Measurements from ENCODE around the gene NIN. TPM values are rescaled to one million over a fixed set of nuclear protein-coding genes. Genes with fewer than 3 reads are reported as not detected.
A peak's percentile ranks its signal among the peaks of the same experiment; 100 is the strongest.
"Not testable (repeated sequence)": the region's sequence is repeated elsewhere in the genome, so short reads cannot be mapped to it uniquely, and the experiment has no call there.

NIN gene
- total RNA-seq, 1 donor from 2014 or later = 27.4 TPM

DNA sequence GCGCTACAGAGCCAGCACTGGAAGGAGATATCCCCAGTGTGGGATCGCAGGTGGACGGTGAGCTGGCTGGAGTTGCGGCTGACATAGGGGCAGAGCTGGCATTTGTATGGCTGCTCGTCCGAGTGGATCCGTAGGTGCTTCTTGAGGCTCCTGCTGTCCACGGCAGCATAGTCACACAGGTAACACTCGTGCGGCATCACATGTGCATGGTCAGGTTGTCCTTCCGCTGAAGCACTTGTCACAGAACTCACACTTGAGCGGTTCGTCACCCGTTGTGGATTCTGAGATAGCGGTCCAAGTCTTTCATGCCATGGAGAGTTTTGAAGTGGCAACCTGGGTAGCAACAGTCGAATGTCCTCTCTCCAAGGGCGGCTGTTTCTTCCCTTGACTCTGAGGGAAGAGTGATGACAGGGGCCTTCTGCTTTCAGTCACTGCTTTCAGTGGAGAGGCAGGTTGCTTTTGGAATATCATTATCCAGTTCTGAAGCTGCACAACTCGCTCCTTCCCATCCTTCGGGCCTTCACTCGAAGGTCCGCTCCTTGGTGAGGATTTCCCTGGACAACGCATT is 125.9 kb downstream of the NIN start:
- no peak overlapping the region for H3K27ac ChIP-seq (replicated peaks)
- intact Hi-C loops (cut with micrococcal nuclease) = no loop called here
- peaks cover 14% of the 10 kb centered on the region for H3K27me3 ChIP-seq (ENCODE audit: low read depth)
- no peaks in the 10 kb centered on the region for H3K9me3 ChIP-seq (replicated peaks)
- DNase-seq = no peak
- no peaks in the 10 kb centered on the region for H3K36me3 ChIP-seq
- H3K4me1 ChIP-seq = no peaks in the 10 kb centered on the region
- H3K4me3 ChIP-seq = no peak overlapping the region
- TF ChIP-seq, protein P1, sequence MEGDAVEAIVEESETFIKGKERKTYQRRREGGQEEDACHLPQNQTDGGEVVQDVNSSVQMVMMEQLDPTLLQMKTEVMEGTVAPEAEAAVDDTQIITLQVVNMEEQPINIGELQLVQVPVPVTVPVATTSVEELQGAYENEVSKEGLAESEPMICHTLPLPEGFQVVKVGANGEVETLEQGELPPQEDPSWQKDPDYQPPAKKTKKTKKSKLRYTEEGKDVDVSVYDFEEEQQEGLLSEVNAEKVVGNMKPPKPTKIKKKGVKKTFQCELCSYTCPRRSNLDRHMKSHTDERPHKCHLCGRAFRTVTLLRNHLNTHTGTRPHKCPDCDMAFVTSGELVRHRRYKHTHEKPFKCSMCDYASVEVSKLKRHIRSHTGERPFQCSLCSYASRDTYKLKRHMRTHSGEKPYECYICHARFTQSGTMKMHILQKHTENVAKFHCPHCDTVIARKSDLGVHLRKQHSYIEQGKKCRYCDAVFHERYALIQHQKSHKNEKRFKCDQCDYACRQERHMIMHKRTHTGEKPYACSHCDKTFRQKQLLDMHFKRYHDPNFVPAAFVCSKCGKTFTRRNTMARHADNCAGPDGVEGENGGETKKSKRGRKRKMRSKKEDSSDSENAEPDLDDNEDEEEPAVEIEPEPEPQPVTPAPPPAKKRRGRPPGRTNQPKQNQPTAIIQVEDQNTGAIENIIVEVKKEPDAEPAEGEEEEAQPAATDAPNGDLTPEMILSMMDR (IDR thresholded peaks at IDR 0.05; ENCODE audit: borderline replicate concordance) = no peak

DNA sequence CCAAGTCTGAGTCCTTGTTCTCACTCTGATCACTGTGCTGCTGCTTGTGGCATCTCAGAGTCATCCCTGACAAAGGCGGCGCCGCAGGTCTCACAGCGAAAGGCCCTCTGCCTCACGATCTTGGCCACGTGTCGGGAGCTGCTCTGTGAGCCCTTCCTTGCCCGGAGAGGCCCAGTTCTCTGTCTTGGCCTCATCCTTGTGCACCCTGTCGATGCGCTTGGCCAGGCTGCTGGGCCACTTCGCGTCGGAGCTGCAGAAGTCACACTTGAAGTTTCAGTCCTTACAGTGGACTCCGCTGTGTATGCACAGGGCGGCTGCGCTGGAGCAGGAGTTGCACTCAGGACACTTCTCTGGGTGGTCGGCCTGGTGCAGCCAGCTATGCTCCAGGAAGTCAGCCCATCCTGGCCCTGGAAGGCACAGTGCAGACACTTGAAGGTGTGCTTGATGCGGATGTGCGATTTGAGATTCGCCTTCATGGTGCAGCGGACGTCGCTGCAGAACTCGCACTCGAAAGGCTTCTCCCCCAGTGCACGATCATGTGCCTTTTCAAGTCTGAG is 126.4 kb downstream of the NIN start:
- TF ChIP-seq, protein P1 (IDR thresholded peaks at IDR 0.05; ENCODE audit: borderline replicate concordance) = no peak
- Histone ChIP-seq H3K36me3 (no peaks in the 10 kb centered on the region), H3K27ac (replicated peaks) (no peak overlapping the region), H3K4me3 (no peak overlapping the region), H3K4me1 (no peaks in the 10 kb centered on the region), H3K9me3 (replicated peaks) (no peaks in the 10 kb centered on the region), H3K27me3 (ENCODE audit: low read depth) (peaks cover 14% of the 10 kb centered on the region)
- no peak for DNase-seq
- intact Hi-C loops (cut with micrococcal nuclease) = no loop called here

DNA sequence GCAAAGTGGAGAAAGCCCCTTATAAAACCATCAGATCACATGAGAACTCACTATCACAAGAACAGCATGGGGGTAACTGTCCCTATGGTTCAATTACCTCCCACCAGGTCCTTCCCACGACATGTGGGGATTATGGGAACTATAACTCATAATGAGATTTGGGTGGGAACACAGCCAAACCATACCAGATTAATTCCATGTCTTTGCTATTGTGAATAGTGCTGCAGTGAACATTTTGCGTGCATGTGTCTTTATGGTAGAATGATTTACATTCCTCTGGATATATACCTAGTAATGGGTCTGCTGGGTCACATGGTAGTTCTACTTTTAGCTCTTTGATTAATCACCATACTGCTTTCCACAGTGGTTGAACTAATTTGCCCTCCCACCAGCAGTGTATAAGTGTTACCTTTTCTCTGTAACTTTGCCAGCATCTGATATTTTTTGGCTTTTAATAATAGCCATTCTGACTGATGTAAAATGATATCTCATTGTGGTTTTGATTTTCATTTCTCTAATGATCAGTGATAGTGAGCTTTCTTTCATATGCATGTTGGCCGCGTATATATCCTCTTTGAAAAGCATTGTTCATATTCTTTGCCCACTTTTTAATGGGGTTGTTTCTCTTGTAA is 133.2 kb downstream of the NIN start:
- Histone ChIP-seq H3K9me3 (replicated peaks) (peaks cover 11% of the 10 kb centered on the region), H3K4me1 (no peaks in the 10 kb centered on the region), H3K36me3 (no peaks in the 10 kb centered on the region), H3K27me3 (ENCODE audit: low read depth) (peaks cover 11% of the 10 kb centered on the region), H3K27ac (replicated peaks) (no peak overlapping the region), H3K4me3 (no peak overlapping the region)
- DNase-seq = no peak
- intact Hi-C loops (cut with micrococcal nuclease) = no loop called here
- TF ChIP-seq, protein P1 (IDR thresholded peaks at IDR 0.05; ENCODE audit: borderline replicate concordance) = no peak

DNA sequence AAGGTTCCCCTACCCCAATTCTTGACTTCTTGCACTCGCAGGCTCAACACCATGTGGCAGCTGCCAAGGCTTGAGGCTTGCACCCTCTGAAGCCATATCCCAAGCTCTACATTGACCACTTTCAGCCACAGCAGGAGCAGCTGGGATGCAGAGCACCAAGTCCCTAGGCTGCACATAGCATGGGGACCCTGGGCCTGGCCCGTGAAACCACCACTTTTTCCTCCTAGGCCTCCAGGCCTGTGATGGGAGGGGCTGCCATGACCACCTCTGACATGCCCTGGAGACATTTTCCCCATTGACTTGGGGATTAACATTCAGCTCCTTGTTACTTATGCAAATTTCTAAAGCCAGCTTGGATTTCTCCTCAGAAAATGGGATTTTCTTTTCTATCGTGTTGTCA is 136.7 kb downstream of the NIN start:
- H3K27ac ChIP-seq (replicated peaks); H3K4me3 ChIP-seq; DNase-seq; H3K27me3 ChIP-seq (ENCODE audit: low read depth); H3K4me1 ChIP-seq; intact Hi-C loops (cut with micrococcal nuclease); H3K36me3 ChIP-seq: not testable (repeated sequence)
- peaks cover 20% of the 10 kb centered on the region for H3K9me3 ChIP-seq (replicated peaks)

DNA sequence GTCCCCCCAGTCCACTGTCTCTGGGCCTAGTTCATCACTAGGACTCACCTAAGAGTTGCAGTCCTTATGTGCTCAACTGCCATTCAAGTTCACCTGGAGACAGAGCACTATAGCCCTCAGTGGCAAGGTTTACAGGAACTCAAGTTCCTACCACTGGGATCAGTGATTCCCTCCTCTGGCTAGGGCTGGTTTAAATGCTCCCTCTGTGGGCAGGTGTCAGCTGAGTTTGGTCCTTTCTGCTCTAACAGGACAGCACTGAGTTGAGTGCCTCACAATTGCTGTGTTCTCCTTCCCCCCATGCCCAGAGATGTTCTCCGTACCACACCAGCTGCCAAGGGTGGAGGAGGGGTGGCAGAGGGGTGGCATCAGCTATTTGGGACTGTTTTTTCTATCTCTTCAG is 142.1 kb downstream of the NIN start:
- Histone ChIP-seq H3K4me1 (no peaks in the 10 kb centered on the region), H3K36me3 (no peaks in the 10 kb centered on the region), H3K27me3 (ENCODE audit: low read depth) (no peaks in the 10 kb centered on the region), H3K4me3 (no peak overlapping the region), H3K9me3 (replicated peaks) (peaks cover 26% of the 10 kb centered on the region), H3K27ac (replicated peaks) (no peak overlapping the region)
- DNase-seq = no peak
- TF ChIP-seq, protein P1 (IDR thresholded peaks at IDR 0.05; ENCODE audit: borderline replicate concordance) = peak; percentile 31
- intact Hi-C loops (cut with micrococcal nuclease) = no loop called here

DNA sequence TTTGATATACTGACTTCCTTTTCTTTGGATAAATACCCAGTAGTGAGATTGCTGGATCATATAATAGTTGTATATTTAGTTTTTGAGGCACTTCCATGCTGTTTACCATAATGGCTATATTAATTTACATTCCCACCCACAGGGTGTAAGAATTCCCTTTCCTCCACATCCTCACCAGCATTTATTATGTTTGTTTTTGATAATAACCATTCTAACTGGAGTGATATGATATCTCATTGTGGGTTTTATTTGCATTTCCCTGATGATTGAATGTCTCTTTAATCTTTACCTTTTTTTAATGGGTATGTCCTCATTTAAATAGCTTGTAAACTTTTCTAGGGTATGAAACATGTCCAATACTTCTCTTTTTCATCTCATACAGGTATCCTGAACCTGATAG is 151.3 kb downstream of the NIN start:
- no peaks in the 10 kb centered on the region for H3K36me3 ChIP-seq
- TF ChIP-seq, protein P1 (IDR thresholded peaks at IDR 0.05; ENCODE audit: borderline replicate concordance) = no peak
- H3K27me3 ChIP-seq (ENCODE audit: low read depth) = no peaks in the 10 kb centered on the region
- no peak overlapping the region for H3K4me3 ChIP-seq
- H3K27ac ChIP-seq (replicated peaks) = no peak overlapping the region
- intact Hi-C loops (cut with micrococcal nuclease) = no loop called here
- no peaks in the 10 kb centered on the region for H3K9me3 ChIP-seq (replicated peaks)
- DNase-seq = no peak
- peaks cover 15% of the 10 kb centered on the region for H3K4me1 ChIP-seq

Data from left ventricle myocardium inferior (tissue), 1 donor.